DOHH2 (cell line): Measurements from ENCODE around the gene LRRC73.
"Not testable (repeated sequence)": the region's sequence is repeated elsewhere in the genome, so short reads cannot be mapped to it uniquely, and the experiment has no call there.

Experiments
- H3F3A ChIP-seq: fragments of 200-600 bp; sonication (generic), shearing (Covaris generic); 2 replicates; pipeline ENCODE4 v1.6.0; 2016; ENCODE audit warnings: antibody characterized with exemption, mild to moderate bottlenecking; ENCODE audit not compliant: control insufficient read depth, insufficient read depth
- H3K27ac ChIP-seq: fragments of 200-600 bp; sonication (generic); 2 replicates; pipeline ENCODE4 v1.5.1; 2014; ENCODE audit warnings: low read depth, mild to moderate bottlenecking, low read length, moderate library complexity
- H3K27me3 ChIP-seq: fragments of 200-600 bp; sonication (generic); 2 replicates; pipeline ENCODE4 v1.6.1; 2014; ENCODE audit warnings: mild to moderate bottlenecking, low read length, mixed read lengths; ENCODE audit not compliant: control insufficient read depth
- H3K36me3 ChIP-seq: fragments of 200-600 bp; sonication (generic); 2 replicates; pipeline ENCODE4 v1.6.1; 2014; ENCODE audit warnings: mild to moderate bottlenecking, low read length, moderate library complexity, mixed read lengths; ENCODE audit not compliant: control insufficient read depth
- H3K4me1 ChIP-seq: fragments of 200-600 bp; sonication (generic); 2 replicates; pipeline ENCODE4 v1.6.1; 2014; ENCODE audit warnings: mild to moderate bottlenecking, low read length, mixed read lengths; ENCODE audit not compliant: control insufficient read depth
- H3K4me2 ChIP-seq: fragments of 200-600 bp; sonication (generic); 2 replicates; pipeline ENCODE4 v1.6.0; 2014; ENCODE audit warnings: mild to moderate bottlenecking, low read length, moderate library complexity
- H3K4me3 ChIP-seq: fragments of 200-600 bp; sonication (generic); 2 replicates; pipeline ENCODE4 v1.5.1; 2014; ENCODE audit warnings: mild to moderate bottlenecking, low read length, mixed read lengths
- H3K79me2 ChIP-seq: fragments of 200-600 bp; sonication (generic); 2 replicates; pipeline ENCODE4 v1.6.1; 2014; ENCODE audit warnings: mild to moderate bottlenecking, low read length, mixed read lengths; ENCODE audit not compliant: control insufficient read depth
- H3K9me2 ChIP-seq: fragments of 200-600 bp; sonication (generic); replicated peaks from 2 replicates; pipeline ENCODE4 v1.6.1; 2014; ENCODE audit warnings: mild to moderate bottlenecking, low read length, mixed read lengths; ENCODE audit not compliant: control insufficient read depth
- H3K9me3 ChIP-seq: fragments of 200-600 bp; sonication (generic); 2 replicates; pipeline ENCODE4 v1.6.1; 2014; ENCODE audit warnings: antibody characterized with exemption, low read length, mixed read lengths; ENCODE audit not compliant: control insufficient read depth, insufficient read depth
- H4K20me1 ChIP-seq: fragments of 200-600 bp; sonication (generic); 2 replicates; pipeline ENCODE4 v1.6.0; 2014; ENCODE audit warnings: low read depth, mild to moderate bottlenecking, antibody characterized with exemption, low read length, moderate library complexity; ENCODE audit not compliant: control insufficient read depth, insufficient read depth
- CTCF ChIP-seq: fragments of 200-600 bp; sonication (generic); IDR thresholded peaks from one replicate; pipeline ENCODE4 v1.5.1; 2014; ENCODE audit warnings: antibody characterized with exemption, mild to moderate bottlenecking, low read depth, low read length; ENCODE audit not compliant: poor library complexity, severe bottlenecking
- EZH2phosphoT487 ChIP-seq: fragments of 200-600 bp; sonication (generic); IDR thresholded peaks from 2 replicates; pipeline ENCODE4 v1.6.1; 2017; ENCODE audit warnings: borderline replicate concordance, mild to moderate bottlenecking, antibody characterized with exemption, low read length, moderate library complexity, mixed read lengths

LRRC73 gene

GRCh38 chr6:43509984-43510826 is at the start of gene LRRC73:
LRRC73 (minus strand) TSS chr6:43510346; CDS start chr6:43509785, 561 bp downstream.
- peak within 1 kb of the TSS; percentile 86 for H3K4me2 ChIP-seq
- peaks cover 35% of the 10 kb centered on the region for H3K4me1 ChIP-seq
- H3K27ac ChIP-seq, result no peak within 1 kb of the TSS
- peak; percentile 58; the same call in 1 of the 2 replicates for TF ChIP-seq EZH2phosphoT487
- no peak for TF ChIP-seq CTCF
- H3F3A ChIP-seq, result peaks cover 12% of the 10 kb centered on the region; the same call in 1 of the 2 replicates
- peak within 1 kb of the TSS; percentile 77 for H3K4me3 ChIP-seq
- H3K9me2 ChIP-seq, result no peaks in the 10 kb centered on the region
- peaks cover 53% of the 10 kb centered on the region for H3K36me3 ChIP-seq
- peaks cover 8% of the 10 kb centered on the region for H3K79me2 ChIP-seq
- H3K9me3 ChIP-seq, result no peaks in the 10 kb centered on the region
- no peaks in the 10 kb centered on the region for H4K20me1 ChIP-seq
- H3K27me3 ChIP-seq, result peaks cover 14% of the 10 kb centered on the region

GRCh38 chr6:43559328-43559727 is 49.2 kb upstream of the LRRC73 start:
- H3F3A ChIP-seq, result no peaks in the 10 kb centered on the region
- H3K9me2 ChIP-seq, result no peaks in the 10 kb centered on the region
- H3K36me3 ChIP-seq, result peaks cover 97% of the 10 kb centered on the region

GRCh38 chr6:43557620-43558019 is 47.5 kb upstream of the LRRC73 start:
- H3K27ac ChIP-seq, H3K4me3 ChIP-seq, H3K4me2 ChIP-seq, H3K9me2 ChIP-seq, H3K27me3 ChIP-seq, H3K79me2 ChIP-seq, H4K20me1 ChIP-seq, H3K4me1 ChIP-seq, H3F3A ChIP-seq, H3K9me3 ChIP-seq: not testable (repeated sequence)
- H3K36me3 ChIP-seq, result peaks cover 94% of the 10 kb centered on the region

More at GRCh38 chr6:43559328-43559727, 49.2 kb upstream of the LRRC73 start:
- TF ChIP-seq EZH2phosphoT487 (no peak), CTCF (no peak)
- Histone ChIP-seq H3K4me2 (no peak overlapping the region), H3K4me1 (no peaks in the 10 kb centered on the region), H3K9me3 (no peaks in the 10 kb centered on the region), H3K27me3 (no peaks in the 10 kb centered on the region), H3K4me3 (no peak overlapping the region), H4K20me1 (no peaks in the 10 kb centered on the region), H3K27ac (no peak overlapping the region), H3K79me2 (no peaks in the 10 kb centered on the region)

- Histone ChIP-seq H4K20me1 (no peaks in the 10 kb centered on the region), H3K27me3 (no peaks in the 10 kb centered on the region), H3K4me2 (no peak overlapping the region), H3K36me3 (peaks cover 89% of the 10 kb centered on the region), H3K4me3 (no peak overlapping the region), H3K79me2 (no peaks in the 10 kb centered on the region), H3K9me3 (no peaks in the 10 kb centered on the region), H3K27ac (no peak overlapping the region), H3K4me1 (no peaks in the 10 kb centered on the region), H3F3A (no peaks in the 10 kb centered on the region; the same call in 1 of the 2 replicates), H3K9me2 (no peaks in the 10 kb centered on the region)
- TF ChIP-seq CTCF (no peak), EZH2phosphoT487 (no peak)
These were observed 37.1 kb upstream of the LRRC73 start for GRCh38 chr6:43547222-43547621.
